Glomerular visceral epithelial cell (primary cell): ENCODE data around the gene ETV6.

Source experiments
- DNase-seq: peaks from one replicate; pipeline ENCODE4 v3.0.0-alpha.2; 2016; ENCODE audit errors: extremely low spot score

ETV6 gene

DNA sequence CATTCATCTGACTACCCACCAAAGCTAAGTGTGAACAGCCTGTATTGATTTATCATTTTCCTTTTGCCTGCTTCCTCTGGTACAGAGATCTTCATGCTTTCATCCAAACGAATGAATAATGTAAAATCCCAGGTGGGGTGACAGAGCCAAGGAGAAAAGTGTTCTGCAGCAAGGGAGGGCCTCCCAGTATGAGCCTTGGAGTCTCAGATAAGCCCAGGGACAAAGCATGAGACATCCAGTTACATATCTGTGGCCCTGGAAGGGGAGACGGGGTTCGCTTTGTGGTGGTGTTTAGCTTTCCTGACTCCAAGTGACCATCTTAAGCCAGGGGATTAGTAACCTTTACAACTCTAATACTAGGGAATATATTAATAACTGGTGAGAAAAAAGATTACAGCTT is 177.1 kb downstream of the ETV6 start:
- DNase-seq: no peak

DNA sequence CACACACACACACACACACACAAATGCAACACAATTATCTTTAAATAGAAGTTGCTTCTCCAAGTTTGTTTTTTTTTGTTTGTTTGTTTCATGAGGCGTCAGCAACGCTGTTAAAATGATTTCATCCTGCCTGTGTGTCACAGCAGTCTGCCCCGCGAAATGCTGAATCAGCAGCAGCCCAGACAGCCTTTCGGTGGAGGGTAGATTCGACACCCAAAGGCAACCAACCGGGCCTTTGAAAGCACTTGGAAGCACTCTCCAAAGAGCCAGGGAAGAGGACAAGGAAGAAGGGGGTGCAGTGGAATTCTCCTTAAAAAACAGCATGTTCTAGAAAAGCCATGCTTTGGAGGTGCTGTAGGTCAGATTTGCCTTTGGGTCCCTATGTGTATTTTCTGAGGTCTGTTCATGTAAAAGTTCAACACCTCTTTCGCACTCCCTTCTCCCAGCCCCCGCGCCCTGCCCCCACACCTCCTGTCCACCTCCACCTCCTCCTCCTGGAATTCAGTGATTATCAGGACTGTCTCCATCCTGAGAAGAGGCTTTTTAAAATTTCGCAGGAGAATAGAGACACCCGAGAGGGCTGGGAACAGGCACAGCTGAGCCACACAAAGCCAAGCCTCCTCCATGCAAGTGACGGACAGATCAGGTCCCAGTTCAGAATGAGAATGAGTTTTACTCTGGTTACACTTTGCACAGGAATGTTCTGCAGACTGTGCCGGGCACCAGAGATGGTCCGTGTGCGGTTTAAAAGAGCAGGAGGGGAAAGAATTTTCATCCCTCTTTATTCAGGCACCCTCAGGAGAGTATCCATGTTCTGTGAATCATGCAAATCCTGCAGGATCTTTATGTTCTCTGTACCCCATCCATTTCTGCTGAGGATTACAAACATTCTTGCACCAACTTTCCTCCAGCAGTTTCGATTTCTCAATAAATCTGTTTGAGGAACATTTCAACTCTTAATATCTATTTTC is 177.9 kb downstream of the ETV6 start:
- DNase-seq: no peak

DNA sequence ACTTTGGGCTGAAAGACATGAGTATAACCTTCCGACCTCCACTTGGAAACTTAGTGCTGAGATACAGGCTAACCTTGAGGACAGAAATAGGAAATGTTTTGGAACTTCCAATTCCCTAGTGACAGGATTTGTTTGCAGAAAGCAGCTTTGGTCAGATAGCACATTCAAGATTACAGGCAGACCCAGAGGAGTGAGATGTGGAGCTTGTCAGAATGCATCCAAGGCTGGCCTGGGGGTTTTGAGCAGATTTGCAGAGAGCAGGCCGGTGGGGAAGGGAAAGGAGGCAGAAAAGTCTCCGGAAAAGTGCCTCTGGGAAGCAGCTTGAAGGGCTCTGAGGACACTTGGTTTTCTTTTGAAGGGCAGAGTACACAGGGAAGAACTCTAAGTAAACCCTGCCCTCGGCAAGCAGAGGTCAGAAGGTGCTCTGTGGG is 180.3 kb downstream of the ETV6 start:
- no peak for DNase-seq

DNA sequence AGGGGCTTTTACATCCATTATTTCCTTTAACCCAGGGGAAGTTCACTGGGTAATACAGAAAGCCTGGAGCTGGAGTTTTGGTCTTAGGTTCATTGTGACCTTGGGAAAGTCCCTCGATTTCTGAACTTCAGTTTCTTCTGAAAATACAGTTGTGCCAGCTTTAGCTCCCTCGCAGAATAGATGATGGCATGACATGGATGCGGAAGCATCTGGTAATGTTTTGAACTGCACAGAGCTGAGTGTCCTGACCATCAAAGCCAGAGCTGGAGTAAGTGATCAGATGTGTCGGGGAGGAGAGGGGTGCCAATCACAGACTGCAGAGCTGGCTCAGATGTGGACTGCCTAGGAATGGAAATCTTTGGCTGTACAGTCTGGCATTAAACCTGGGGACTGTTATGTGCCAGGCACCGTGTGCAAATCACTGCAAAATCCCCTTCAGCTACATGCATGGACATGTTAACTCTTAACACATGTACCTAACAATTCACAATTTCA is 180.9 kb downstream of the ETV6 start:
- DNase-seq: no peak

DNA sequence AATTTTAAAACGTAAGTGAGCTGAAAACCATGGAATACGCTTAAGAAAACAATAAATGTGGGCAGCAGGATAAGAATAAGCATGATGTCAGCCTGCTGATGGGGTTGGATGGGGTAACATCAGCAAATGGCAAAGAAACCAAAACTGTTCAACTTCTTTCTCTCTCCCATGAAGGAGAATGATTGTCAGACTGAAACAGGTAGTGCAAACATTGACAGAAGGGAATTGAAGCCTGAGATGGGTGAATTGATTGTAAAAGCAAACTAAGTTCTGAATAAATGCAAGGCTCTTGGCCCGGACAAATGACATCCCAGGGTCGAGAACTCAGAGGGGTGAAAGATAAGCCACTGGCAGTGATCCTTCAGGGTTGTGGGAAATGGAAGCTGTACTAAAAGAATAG is 182.6 kb downstream of the ETV6 start:
- DNase-seq: no peak

DNA sequence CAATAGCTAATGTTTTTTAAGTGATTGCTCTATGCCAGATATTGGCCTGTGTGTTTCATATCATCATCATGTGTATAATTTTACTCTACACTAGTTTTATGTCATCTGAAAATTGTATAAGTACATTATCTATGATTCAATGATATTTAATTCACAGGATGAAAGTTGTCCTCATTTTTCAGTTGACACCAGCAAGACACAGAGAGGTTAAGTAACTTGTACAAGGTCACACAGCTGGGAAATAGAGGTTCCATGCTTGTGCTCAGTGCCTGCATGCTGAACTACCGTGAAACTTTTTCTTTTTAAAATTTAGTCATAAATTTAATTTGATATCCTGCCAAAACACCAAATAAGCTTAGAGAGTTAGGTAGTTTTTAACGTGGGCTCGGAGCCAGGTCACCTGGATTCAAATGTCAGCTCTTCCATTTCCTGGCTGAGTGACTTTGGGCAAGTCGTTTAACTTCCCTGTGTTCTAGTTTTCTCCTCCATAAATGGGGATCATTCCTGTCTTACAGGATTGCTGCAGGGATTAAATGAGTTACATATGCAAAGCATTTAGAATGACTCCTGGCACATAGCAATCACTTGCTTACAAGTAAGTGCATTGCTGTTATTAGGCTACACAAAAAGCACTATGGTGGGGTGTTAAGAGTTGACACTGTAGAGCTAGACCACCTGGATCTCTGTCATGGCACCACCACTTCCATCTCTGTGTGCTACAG is 183.9 kb downstream of the ETV6 start:
- DNase-seq: no peak

DNA sequence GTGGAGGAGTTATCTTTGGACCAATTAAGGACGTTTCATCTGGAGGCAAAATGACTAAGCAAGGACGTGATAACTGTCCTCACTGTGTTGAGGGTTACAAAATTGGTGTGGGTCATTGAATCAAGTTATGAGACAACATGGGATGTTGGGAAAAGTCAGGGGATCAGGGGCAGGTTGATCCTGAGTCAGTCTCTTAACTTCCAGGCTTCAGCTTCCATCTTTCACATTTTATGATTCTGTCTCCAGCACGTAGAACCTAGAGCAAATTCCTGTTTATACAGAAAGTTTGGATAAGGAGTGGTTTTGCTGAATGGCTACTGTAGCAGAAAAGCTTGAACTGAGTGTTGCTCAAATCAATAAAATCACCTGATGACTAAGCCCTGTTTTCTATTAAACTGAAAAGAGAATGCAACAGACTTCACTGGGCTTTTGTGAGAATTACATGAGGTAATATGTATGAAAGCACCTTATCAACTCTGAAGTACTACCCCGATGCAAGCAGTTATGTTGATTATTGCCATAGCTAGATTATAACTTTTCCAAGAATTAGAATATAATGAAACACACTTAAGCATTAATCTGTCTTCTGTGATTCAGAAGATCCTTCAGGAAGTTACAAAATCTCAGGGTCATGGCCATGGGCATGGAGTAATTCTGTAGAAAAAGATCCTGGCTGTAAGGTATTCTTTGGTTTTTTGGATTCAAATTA is 184.8 kb downstream of the ETV6 start:
- DNase-seq: no peak

DNA sequence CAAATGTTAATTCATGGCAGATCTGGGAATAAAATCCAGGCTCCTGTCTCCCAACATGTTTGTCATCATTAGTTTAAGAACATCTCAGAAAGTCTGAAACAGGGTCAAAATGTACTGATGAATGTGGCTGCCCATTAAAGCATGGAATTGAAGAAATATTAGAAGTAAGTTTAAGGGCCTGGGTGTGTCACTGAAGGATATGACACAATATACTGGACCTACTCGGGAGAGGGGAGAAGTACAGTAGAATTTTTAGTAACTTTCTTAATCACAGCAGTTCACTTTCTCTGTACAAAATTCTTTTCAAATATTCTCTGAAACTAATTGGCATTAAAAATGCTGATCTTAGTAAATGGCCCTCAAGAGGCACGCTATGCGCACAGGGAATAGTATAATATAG is 185.5 kb downstream of the ETV6 start:
- DNase-seq: no peak

DNA sequence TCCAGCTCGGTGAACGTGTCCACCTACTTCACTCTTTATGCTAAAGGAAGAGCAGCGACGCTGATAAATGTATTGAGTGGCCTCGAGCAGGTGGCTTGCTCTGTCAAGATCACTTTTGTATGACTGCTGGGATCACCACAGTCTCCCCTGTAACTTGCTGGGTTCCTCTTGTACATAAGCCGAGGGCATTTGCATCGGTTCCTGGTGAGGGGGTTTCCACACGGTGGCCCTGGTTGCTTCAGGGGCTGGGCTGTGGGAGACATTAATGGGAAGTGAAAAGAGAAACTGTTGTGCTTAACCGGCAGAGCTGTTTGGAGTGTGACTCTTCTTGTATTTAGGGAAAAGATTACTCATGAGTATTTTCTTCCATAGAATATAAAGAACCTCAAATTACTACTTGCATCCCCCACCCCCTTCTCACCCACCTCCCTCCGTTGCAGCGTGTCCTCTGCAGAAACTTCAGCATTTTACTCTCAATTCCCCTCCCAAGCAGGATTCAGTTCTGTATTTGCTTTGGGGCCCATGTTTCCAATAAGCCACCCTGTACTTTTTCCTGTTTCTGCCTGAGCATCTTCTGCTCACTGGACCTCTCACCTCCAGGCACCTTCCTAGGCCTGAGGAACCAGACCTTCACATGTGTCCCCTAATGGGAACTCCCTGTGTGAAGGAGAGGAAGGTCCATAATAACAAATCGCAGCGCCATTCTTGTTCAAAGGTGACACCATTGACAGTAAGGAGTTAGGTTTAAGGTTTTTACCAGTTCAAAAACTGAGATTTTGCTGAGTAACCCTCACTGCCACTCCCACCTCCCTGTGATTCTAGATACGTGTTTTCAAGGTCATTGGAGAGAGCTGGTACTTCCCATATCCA is 187.0 kb downstream of the ETV6 start:
- no peak for DNase-seq

DNA sequence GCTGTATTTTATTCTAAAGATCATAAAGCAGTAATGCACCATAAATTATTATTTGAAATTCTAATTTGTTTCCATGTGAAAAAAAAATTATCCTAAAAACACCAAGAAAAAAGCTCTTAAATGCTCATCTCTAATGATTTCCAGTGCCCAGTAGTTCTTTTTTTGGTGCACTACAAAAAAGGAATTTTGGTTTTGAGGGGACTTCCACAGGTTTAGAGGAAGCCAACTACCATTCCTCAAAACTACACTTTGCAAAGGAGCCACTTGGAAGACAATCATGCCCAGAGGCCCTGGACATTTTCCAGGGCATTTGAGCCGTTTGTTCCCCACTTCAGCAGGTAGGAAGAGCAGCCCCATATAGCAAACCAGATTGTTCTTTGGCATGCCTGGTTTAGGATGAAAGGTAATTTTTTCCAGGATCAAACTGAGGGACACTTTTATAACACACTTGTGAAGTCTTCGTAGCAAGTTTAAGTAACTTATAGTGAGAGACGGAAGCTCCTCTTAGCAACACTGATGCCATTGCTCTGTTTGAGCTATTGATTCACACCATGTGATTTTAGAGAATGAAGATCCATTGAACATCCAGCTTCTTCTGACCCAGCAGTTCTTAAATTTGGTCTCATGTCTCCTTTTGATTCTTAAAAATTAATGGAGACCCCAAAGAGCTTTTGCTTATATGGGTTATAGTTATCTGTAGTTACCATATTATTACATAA is 187.9 kb downstream of the ETV6 start:
- DNase-seq: no peak

DNA sequence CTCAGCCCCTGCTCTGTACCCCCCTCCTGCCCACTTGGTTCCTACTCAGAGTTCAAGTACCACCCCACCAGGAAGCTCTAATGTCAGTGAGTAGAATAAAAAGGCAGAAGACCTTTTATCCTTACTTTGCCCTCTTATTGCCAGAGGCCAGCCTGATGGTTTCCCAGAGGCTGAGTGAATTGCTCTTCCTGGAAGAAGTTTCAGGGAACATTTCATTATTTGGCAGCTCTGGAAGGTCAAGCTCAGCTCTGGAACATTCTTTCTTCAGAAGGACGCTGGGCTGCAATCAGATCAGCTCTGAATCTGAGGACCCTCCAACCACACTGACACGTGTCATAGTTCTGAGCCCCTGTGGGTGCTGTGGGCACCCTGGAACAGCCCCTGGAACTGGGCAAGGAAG is 188.9 kb downstream of the ETV6 start:
- no peak for DNase-seq

DNA sequence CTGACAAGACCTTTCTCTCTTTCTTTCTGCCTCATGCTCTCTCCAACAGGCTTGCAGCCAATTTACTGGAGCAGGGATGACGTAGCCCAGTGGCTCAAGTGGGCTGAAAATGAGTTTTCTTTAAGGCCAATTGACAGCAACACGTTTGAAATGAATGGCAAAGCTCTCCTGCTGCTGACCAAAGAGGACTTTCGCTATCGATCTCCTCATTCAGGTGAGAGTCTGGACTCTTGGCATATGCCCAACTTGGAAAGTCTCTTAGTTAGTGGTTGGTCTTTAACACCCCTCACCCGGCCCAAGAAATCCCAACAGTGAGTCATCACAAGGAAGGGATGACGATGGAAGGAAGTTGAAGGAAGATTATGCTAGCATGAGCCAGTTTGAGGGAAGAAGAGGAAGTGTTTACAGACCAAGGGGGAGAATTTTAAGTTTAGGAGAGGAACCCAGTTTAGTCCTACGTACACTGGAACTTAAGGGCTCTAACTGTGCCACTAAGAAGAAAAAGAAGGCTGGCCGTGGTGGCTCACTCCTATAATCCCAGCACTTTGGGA is 189.7 kb downstream of the ETV6 start:
- peak; percentile 82 for DNase-seq

DNA sequence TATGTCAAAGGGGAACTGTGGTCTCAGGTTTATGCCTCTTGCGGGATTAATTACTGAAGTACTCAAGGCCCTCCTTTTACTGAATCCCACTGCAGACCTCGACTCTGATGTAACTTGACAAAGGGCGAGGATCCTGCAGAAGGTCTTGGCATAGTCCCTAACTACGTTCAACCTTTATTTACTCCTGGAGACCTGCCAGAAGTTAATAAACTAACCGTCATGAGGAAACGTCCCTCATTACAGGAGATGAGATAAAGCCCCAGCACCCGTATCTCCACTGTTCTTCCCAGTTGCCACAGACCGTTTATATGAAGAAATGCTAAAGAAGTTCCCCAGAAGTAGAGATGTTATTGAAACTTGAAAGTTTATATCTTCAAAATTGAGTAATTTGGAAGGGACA is 190.9 kb downstream of the ETV6 start:
- DNase-seq: no peak

DNA sequence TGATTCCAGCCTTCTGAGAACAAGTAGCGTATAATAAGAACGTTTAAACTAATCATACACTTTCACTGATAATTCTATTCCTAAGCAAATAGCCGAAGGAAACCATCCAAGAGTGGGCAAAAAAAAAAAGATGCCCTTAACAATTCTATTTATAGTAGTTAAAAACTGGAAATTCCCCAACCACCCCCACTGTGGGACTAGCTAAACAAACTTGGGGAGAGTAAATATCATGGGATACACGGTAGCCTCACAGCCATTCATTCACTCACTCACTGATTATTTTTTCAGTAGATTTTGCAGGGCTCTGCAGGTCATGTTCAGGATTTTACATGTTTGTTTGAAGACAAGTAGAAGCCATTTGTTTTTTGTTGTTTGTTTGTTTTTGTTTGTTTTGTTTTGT is 197.0 kb downstream of the ETV6 start:
- no peak for DNase-seq

DNA sequence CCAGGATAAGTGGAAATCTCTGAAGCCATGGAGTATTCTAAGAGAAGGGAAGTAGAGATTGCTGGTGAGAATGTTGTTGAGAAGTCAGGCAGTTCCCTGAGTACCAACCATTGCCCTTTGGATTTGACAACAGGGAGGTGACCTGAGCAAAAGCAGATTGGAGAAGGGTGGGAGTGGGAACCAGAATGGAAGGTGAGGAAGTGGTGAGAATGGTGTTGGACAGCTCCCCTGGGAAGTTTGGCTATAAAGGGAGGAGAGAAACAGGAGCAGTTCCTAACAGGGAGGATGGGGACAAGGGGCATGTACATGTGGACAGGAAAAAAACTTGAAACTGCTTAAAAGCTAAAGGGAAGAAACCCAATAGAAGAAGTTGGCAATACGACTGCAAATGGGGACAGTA is 198.1 kb downstream of the ETV6 start:
- no peak for DNase-seq

DNA sequence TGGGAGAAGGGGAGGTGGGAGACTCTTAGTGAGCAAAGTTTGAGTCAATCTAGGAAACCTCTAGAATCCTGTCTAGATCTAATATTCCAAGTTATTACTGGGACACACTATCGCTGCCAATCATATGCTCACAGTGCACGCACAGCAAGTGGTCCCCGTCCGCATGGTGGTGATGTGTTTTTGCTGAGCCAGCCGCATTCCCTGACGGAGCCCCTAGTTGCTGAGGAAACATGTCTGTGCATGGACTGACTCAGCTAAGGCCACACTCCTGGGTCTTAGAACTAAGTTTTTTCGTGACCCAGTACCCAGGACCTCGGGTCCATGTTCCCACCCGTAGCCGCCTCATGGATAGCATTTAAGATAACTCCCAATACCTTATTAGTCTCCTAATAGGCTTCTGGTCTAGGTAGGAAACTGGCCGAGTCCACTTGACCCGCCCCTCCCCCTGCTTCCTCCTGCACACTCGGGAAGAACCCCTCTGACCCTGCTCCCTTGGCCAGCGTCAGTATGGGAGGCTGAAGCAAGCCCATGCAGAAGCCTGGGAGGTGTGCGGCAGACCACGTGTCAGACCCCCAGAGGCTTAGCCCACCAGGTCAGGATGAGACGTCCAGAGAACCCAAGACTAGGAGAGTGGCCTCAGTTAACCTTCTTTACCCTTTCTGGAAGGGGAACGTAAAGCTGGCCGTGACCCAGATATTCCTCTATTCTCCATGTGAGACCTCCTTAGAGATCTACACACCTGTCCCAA is 200.5 kb downstream of the ETV6 start:
- DNase-seq: no peak

DNA sequence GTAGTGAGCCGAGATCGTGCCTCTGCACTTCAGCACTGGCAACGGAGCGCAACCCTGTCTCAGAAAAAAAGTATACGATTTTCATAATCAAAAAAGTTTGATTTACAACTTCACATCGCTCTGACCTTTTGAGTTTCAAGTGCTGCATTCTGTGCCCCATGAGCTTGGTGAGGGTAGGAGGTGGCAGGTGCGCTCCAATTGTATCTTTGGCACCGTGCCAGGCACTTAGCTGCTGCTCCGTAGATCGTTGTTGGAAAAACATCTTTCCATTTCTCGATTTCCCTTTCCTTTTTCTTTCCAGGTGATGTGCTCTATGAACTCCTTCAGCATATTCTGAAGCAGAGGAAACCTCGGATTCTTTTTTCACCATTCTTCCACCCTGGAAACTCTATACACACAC is 203.7 kb downstream of the ETV6 start:
- DNase-seq: no peak

DNA sequence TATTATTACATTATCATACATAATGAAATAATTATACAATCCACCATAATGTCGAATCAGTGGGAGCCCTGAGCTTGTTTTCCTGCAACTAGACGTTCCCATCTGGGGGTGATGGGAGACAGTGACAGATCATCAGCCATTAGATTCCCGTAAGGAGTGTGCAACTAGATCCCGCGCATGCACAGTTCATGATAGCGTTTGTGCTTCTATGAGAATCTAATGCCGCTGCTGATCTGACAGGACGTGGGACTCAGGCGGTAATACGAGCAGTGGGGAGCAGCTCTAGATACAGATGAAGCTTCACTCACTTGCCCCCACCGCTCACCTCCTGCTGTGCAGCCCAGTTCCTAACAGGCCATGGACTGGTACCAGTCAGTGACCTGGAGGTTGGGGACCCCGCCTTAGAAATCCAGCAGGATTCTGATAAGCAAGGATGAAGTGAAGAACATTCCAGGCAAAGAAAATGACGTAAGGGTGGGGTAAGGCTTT is 204.6 kb downstream of the ETV6 start:
- no peak for DNase-seq

DNA sequence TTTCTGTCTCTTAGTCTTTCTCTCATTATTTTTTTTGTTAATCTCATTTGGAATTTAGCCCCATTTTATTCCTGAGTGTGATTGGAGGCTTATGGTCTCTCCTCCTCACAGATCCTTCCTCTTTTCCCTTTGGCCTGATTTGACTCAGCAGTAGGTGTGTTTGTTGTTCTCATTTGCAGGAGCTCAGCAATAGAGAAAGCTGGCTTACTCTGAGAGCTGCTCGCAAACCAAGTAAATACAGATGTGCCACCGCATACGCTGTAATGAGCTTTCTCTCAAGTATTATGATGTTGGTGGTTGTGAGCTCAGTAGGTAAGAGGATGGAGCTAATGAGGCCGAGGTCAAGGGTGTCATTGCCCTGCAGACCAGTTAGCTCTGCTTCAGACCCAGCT is 206.5 kb downstream of the ETV6 start:
- no peak for DNase-seq
